ENCODE measurements around the gene LOXL3.

LOXL3 gene

DNA sequence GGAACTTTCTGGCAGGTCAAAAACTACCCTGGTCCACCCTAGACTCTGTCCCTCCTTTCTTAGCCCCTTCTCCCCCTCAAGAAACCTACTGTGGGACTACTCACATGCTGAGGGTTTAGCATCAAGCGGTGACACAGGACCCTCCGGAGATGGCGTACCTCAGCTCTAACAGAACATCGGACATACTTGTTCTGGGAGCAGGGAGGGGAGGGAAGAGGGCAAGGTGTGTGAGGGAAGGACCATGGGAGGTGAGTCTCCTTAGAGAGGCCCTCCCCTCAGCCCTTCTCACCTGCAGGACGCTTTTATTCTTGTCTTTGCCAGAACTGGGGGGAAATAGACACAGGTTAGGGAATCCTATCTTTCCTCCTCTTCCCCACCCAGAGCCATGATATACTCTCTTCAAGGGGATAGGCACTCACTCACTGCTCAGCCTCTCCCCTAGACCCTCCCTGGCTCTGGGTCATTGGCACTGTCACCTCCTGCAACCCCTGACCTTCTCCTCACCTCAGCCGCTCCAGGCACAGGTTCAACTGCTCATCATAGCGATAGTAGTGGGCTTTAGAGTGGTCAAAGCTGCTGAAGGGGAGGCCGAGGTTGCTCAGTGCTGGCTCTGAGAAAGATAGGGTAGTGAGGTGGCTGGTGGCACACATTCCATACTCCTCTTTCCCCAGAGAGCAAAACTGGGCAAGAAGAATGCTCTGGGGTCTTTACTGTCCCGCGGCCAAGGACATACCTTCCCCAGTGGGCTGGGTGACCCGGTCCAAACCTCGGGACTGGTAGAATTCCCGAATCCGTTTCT lies 48.1 kb downstream of the LOXL3 start:
- no peak for DNase-seq (ENCODE audit: low spot score)

DNA sequence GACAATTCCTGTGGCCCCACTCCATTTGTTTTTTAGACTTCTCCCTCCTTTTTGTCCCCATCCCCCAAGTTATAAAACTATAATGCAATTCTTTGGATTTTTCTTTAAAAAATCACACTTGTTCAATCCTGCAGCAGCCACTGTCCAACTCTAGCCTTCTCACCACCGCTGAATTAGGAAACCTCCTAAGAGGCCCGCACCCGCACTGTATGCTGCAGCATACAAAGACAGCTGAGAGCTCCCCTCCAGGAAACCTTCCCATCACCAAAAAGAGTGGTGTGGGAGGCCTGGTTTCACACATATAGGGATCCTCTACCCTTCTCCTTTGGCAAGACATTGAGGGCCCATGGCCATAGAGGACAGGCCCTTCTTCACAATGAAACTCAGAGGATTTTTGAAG lies 49.2 kb downstream of the LOXL3 start:
- no peak for DNase-seq (ENCODE audit: low spot score)

DNA sequence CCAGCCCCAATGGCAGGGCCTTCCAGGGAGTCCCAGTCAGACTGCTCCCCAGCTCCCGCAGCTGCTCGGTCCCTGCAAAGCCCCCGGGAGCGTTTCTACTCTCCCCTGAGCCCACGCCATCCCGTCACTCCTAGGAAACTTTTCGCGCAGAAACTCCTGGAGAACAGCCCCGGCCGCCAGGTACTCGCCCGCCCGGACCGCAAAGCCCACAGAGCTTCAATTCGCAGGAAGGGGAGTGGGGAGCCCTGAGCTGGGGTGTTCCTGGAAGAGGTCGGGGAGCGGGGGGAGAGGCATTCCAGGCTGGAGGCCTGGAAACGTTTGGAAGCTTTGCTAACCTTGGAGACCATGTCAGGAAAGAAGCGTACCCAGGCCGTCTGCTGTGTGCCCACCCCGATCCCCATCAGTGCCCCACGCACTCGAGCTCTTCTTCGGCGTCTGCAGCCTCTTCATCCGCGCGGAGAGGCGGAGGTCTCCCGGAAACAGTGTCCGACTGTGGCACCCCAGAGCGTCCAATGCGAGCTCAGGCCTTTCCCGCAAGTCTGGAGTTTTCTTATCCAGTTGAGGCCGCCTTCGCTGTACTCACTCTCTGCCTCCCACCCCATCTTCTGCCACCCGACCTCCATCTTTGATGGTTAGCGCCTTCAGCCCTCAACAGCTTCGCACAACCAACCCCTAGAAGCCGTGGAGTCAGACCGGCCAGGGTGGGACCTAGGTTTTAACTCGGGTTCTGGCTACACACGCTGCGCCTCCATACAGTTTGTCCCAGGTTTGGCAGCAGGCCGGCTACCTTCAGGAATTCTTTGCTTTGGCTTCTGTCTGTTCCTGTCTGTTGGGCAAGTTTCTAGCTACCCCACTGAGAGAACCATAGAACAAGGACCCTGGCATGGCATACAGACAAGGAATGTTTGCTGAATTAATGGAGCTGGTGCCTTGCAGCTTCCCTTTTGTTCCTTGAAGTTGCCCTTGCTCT lies 50.0 kb downstream of the LOXL3 start:
- no peak for DNase-seq (ENCODE audit: low spot score)

DNA sequence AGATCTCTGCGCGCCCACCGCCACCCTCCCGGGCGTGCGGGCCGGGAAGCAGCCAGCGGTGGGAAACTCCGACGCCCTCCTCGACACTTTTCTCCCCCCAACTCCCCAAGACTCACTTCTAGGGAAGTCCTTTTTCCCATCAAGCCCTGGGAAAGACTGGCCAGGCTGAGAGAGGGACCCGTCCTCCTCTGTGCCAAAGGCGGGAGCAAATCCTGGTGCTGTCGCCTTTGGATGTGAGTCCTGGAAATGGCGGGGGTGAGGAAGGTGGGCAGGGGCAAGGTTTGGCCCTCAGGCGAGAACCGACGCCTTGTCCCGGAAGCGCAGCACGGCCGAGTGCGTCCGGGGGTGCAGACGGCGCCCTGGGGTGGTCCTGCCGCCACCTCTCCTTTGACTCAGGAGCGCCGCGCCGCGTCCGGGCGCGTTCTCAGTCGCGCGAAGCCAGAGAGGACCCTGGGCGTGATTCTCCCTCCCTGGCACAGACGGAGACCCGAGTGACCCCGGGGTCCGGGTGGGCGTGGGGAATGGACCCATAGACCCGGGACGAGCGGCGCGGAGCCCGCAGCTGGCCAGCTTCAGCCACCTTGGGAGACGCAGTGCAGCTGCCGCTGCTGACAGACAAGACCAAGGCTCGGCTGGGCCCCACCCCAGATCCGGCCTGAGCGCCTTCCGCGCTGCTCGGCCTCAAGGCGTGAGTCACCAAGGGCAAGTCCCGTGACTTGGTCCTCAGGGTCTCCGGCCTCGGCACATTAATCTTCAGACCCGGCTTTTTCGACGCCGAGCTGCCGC lies 50.8 kb downstream of the LOXL3 start:
- peak; percentile 83 for DNase-seq (ENCODE audit: low spot score)

DNA sequence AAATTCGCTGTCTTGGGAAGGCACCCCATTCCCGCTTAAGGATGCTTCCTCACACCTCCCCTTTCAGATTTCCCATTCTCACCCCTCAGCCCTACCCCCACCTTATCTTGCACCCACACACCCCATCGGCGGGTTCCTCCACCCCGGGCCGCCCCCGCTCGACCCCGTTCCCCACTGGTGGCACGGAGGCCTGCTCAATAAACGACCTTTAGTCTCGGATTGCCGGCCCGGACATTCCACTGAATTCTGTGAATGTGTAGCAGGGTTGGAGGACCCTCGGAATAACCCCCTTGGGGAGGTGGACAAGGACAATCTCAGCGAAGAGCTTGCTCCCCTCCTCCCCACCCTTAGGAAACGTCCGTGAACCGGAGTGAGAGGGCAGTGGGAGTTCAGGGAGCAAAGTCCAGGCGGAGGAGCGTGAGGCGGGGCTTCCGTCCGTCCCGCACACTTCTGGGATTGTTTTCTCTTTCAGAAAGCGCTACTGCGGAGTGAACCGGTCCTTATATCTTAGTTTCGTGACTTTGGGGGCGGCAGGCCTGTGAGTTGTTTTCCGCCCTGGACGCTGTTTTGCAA lies 51.5 kb downstream of the LOXL3 start:
- no peak for DNase-seq (ENCODE audit: low spot score)

DNA sequence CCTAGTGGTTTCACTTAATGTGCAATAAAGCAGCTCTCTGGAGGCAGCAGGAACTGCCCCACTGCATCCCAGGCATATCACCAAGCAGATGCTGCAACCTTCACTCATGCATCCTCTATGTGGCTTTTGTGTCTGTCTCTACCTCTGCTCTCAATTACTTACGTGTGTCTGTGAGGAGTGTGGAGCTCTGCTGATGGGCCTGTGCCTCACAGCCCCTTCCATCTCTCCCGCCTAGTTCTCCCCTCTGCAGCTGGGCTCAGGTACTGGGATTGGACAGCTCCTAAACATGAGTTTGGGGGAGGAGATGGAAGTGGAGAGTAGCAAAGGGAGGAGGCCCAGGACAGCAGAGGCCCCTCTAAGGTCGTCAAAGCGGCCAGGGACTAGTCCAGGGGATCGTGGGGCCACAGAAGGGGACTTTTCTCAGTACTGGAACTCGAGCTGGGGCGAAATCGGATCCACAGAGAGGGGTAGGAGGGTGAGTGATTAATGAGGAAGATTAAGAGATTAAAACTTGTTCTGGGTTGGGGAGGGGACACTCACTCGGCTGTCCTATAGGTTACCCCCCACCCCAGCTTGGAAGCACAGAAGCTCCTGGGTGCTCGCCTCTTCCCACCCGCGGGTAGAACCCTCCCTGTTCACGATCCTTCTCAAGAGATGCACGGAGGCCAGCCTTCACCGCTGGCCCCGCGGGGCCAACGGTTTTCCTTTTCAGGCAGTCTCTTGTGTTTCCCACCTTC lies 52.2 kb downstream of the LOXL3 start:
- DNase-seq (ENCODE audit: low spot score), result no peak

DNA sequence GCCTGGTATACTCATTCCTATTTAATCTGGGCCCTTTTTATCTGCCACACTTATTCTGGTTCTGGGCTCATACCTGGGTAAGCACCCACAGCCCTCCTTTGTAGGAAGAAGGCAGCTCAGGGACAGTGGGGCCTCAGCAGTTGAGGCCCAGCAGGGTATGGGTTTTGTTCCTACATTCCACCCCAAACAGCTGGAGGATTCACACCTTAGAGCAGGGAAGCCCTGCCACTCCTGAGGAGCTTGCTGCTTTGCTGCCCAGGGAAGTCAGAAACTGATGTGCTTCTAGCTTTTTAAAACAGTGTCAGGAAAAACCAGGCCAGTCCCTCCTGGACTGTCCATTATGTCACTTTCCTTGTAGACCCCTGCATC lies 53.2 kb downstream of the LOXL3 start:
- no peak for DNase-seq (ENCODE audit: low spot score)

DNA sequence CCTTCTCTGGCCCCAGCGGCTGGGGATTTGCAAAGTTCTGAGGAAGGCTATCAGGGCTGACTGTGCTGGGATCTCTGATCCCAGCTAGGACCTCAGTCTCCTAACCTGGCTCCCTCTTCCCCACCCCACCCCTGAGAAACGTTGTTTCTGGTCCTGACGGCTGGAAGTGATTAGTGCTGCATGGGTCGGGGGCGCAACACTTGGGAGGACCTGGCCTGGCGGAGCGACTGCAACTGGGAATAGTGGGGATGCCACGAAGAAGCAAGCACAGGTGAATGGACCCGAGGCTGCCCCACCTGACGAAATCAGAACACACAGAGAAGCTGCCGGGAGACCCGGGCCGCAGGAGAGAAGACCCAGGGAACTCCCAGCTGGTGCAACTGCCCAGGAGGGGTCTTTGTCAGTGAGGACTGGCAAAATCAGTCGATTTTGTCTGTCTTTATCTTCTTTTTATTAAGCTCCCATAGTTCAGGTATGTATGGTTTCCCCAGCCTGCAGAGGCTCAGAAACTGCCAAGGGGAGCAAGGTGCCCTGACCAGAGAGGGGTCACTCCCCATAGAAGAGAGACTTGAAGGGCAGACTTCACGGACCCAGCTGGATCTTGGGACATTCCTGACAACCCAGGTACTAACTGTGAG lies 53.7 kb downstream of the LOXL3 start:
- DNase-seq (ENCODE audit: low spot score), result no peak

DNA sequence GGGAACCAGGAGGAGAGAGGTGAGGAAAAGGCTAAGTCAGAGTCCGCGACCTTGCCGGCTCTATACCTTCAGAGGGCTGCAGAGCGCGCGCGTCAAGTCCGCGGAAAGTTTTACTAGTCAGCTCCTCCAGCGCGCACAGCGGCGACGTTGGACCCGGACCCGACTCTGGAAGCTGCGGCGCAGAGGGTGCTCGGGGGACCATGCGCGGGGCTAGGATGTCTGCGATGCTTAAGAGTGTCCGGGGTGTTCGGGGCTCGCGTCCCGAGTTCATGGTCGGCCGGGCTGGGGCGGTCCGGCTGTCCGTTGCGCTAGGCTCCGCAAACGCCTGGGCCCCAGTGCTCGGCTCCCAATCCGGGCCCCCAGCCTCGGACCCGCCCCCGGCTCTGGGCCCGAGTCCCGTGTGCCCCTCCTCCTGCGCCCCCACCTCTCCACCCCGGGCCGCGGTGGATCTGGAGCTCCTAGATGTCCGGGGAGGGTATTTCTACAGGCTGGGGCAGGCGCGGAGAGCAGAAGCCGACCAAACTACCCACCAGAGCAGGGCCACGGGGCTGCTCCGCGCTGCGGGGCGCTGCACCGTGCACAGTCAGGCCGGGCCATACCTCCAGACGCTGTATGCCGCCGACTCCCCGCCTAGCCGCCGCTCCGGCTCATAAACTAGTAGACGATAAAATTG lies 54.3 kb downstream of the LOXL3 start, which contains the start of gene LBX2:
TSS of gene LBX2 (minus strand) at position 337 of the 673 bp plus-strand sequence. CDS start at position 271, 66 bp downstream.
- DNase-seq (ENCODE audit: low spot score), result no peak

DNA sequence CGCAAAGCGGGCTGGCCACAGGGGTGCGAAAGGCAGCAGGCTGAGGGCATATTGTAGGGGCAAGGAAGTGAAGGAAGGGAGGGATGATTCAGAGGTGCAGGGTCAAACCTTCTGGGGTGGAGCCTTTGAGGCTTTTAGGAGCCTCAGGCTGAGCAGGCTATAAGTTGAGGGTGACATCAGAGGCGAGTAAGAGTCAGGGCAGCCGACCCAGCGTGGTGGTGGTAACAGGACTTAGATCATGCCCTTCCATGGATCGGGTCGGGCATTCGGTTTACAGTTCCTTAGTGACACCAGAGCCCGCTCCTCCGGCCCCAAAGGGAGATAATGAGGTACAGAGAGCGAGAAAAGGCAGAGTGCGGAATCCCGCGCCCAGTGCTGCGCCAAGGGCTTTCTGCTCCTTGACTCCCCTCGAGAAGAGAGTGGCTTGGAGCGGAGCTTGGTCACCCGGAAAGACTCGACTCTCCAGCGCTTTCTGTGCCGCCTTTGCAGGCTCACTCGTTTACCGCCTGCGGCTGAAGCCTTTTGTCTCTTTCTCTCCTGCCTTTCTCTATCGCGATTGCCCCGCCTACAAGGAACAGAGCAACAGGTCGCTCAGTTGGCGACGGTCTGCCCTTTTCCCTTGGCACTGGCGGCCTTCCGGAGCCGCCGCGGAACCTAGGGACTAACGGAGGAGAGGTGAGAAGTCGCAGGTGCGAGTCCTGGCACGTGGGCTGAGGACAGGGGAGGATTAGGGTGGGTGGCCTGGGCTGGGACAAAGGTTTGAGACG lies 55.1 kb downstream of the LOXL3 start:
- peak; percentile 21 for DNase-seq (ENCODE audit: low spot score)

DNA sequence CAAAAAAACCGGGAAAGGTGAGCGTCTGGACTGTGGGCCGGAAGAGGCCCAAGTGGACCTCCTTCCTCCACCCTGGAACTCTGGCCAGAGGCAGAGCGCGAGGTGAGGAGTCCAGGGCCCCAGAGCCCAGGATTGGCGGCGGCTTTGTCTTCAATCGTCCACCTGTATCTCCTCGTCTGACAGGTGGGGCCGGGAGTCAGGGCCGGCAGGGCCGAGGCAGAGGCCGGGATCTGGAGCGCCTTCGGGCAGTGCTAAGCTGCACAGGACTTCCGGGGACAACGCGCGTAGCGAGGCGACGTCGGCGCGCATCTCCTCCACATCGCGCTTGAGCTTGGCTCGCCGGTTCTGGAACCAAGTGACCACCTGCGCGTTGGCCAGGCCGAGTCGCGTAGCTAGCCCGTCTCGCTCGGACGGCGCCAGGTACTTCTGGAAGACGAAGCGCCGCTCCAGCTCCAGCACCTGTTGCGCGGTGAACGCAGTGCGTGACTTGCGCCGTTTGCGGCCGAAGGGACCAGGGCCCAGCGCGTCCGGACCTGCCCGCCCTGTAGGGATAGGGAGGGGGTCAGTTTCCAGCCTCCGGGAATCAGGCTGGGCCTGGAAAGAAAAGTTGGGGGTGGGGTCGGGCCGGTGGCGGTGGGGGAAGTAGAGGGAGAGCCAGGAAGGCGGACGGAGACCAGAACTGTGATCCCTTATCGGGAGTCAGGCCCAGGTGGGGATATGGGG lies 55.8 kb downstream of the LOXL3 start:
- no peak for DNase-seq (ENCODE audit: low spot score)

DNA sequence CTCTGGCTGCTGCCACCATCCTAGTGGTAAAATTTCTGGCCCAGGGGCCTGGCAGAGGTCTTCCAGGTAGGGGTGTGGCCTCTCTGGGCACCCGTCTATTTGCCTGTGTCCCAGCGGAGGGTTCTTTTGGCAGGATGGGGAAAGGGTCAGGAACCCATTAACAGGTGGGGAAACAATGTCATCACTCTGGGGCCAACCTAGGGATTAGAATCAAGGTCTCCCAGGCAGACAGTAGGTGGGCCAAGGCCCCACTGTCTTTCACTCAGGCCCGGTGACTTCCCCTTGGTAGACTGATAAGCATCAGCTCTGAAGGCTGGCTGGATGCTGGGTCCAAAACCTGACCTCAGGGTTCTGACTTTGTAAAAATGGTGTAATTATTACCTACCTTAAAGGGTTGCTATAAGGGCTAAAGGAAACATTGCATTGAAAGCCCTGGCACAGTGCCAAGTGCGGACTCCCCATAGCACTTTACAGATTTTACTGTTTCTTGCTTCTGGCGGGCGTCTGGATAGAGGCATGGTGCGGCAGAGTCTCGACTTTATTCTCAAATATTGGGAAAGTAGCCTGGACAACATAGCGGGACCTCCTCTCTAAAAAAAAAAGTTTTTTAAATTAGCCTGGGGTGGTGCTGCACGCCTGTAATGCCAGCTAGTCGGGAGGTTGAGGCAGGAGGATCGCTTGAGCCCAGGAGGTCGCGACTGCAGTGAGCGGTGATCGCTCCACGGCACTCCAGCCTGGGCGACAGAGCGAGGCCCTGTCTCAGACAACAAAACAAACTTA lies 56.6 kb downstream of the LOXL3 start:
- no peak for DNase-seq (ENCODE audit: low spot score)

DNA sequence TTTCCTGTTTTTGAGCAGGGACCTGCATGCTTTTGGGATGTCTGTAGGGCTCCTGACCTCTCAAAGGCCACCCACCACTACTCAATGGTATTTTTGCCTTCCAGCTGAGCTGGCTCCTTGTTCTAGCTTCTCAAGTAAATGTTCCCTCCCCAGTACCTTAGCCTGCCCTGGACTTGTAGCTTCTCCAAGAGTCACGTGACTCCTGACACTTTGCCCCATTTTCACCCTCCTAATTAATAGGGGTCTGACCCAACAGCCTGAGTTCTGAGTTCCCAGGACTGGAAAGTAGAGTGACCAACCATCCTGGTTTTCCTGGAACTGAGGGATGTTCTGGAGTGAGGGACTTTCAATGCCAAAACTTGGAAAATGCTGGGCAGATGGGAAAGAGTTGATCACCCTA lies 58.3 kb downstream of the LOXL3 start:
- DNase-seq (ENCODE audit: low spot score), result no peak

DNA sequence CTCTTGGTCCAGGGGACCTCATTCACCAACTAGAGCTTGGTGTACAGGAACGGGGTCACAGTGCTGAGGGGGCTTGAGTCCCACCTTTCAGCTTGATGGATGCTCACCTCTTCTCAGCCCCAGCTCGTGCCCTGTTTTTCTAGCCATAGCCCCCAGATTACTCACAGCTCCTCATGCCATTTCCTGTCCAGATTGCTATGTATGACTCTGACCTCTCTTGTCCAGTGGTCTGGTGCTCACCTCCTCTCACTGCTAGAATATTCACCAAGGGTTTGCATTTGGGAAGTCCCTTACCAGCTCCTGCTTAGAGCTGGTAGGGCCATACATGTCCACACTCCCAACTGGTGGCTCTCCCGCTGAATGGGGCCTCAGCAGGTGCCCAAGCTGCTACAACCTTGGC lies 60.2 kb downstream of the LOXL3 start:
- DNase-seq (ENCODE audit: low spot score), result no peak

DNA sequence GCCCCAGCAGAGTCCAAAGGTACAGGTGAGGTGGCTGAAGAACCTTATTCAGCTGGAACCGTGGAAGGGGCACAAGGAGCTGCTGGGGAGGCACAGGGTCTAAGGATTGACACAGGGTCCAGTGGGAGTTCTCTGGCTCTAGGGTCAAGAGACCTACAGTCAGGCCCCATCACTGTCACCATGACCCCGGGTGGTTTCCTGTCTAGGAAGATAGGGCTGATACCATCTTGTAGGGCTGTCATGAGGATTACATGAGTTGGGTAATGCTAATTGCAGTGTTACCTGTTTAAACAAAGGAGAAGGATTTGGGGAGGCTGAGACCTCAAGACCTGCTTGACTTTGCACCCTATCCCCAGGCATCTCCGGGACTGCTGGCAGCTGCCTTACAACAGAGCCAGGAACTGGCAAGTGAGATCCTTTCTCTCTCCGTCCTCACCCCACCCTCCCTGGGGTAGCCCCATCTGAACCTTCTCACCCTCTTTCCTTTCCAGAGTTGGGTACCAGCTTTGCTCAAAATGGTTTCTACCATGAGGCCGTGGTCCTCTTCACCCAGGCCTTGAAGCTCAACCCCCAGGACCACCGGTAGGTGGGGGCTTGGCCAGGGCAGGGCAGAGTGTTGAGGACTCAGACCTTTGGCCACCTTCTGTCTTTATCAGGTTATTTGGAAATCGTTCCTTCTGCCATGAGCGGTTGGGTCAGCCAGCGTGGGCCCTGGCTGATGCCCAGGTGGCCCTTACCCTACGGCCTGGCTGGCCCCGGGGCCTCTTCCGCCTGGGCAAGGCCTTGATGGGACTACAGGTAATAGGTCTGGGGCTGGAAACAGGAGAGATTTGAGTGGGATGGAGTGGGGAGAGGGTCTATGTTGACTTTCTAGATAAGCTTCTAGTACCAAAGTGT lies 61.8 kb downstream of the LOXL3 start:
- DNase-seq (ENCODE audit: low spot score), result no peak

DNA sequence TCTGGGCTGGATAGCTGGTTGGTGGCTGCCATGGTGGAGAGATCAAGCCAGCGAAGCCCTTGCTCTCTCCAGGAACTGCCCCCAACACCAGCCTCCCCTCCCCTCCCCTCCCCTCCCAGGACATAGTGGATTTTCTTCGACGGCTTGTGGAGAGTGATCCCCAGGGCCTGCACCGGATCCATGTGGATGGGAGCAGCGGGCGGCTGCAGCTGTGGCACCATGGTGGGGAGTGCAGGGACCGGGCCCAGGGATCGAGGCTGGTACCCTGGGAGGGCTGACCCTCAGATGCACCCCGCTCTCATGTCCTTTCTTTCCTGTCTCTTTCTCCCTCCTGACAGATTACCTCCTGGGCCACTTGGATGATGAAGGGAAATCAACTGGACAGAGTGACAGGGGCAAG lies 63.8 kb downstream of the LOXL3 start:
- DNase-seq (ENCODE audit: low spot score), result no peak

Measured in AG08395 (cell line).